Measurements from ENCODE around the gene TFCP2.

- TF ChIP-seq CTCF (IDR thresholded peaks at IDR 0.05): no peak
- no peak for TF ChIP-seq ZFX (IDR thresholded peaks at IDR 0.05; ENCODE audit: borderline replicate concordance)
Measured at GRCh38 chr12:51056242-51056641, 116.7 kb downstream of the TFCP2 start.
